GM03348 (cell line): ENCODE measurements around the gene MMS19.

ENCODE experiments used
- DNase-seq: peaks from one replicate; pipeline ENCODE4 v3.0.0; 2012; ENCODE audit warnings: low spot score

The MMS19 gene

GRCh38 chr10:97525086-97525485 is 26.9 kb upstream of the MMS19 start:
- no peak for DNase-seq

DNA sequence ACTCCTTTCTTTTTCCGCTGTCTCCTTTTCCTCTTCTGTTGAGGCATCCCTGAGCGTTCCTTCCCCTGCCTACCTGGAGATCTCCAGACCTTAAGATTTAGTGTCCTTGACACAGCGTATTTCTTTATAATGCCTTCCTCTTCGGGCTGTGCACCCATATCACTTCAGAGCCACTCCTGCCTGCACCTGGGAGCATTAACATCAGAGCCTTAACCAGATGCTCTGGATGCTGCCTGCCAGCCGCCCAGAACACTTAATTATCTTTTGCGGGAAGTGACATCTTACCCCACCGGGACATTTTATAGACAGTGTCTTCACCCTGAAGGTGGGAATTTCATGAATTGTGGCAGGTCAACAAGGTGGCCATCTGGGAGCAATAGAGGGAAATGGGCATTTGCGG is 24.7 kb upstream of the MMS19 start:
- no peak for DNase-seq

DNA sequence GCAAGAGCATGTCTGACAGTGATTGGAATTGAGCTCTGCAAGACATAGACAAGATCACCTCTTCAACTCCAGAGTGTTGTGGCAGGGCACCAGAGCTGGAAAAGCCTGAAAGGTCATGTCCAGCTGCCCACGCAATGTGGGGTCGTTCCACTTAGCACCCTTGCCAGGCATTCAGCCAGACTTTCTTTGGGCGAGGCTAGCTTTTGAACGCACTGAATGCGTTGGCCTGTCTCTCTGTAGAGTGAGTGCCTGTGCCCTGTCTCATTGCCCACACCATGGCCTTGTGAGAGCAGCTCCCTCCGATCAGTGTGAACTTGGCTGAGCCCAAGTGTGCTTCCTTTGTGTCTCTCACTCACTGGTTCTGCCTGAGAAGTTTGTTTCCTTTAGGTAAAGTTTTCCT is 23.8 kb upstream of the MMS19 start:
- no peak for DNase-seq

DNA sequence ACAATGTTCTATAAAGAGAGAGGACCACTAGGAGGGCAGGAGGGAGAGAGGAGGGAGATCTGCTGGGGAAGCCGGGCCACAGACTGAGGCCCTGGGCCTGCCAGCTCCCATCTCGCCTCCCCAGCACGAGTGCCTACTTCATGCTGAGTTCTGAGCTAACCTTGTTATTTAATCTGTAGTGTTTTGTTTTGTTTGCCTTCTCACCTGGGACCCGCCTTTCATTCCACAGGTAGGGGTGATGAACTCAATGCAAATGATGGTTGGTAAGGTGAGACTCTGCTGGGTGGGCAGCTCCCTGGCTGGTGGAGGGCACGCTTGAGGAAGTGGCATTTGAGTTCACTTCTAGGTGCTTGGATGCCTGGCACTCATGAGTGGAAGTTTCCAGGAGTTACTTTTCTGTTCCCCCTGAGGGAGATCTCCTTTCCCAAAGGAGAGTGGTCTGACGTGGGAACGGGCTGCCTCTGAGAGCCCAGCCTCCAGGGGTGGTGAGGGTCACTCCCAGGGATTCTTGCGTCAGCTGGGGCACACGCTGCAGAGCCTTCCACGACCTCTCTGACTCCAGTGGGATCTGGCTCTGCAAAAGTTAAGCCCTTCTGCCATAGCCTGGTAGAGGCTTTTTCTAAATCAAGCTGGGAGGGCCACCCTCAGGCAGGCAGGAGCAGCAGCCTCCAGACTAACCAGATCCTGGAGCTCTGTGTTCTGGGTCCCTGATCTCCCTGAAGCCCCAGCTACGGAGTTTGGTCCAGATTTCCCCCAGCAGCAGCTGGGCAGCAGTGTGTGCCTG is 22.9 kb upstream of the MMS19 start:
- DNase-seq = no peak

DNA sequence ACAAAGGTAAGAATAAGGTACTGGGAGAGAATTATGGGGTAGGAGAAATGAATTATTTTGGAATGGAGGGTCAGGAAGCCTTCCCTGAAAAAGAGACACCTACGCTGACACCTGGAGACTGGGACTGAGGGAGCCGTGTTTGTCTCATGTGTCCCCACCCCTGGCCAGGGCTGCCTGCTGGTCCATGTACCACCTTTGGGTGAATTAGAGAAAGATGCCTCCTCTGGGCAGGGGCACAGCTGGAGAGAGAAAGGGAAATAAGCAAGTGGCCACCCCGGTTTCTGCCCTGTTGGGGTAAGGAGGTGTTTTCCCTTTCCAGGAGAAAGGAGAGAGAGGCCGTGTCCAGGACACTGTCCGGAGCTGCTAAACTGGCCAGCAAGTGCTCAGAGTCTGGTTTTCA is 22.3 kb upstream of the MMS19 start:
- DNase-seq = no peak

GRCh38 chr10:97519342-97519741 is 21.1 kb upstream of the MMS19 start:
- DNase-seq = peak; percentile 37

GRCh38 chr10:97518301-97519043 is 20.2 kb upstream of the MMS19 start:
- no peak for DNase-seq

DNA sequence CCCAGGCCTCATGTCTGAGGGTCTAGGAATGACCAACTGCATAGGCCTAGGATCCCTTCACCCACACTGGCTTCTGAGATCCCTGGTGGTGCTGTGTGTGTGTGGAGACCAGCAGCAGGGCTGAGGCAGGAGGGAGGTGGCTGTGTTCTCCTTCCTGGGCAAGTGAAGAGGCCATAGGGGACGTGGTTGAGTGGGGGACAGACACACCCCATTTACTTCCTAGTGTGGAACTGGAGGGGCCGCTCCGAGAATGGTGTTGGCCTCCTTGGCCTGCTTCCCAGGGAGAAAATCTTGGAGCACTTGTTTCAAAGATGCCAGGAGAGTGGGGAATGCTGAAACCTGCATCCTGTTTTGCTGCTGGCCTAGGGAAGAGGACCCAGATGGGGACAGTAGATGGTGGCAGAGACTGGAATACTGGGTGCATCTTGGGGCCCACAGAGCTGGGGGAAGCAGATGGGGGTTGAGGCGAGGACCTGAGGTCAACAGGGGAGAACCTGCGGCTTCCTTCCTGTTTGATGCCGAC is 19.6 kb upstream of the MMS19 start:
- DNase-seq = no peak

- no peak for DNase-seq
Measured at GRCh38 chr10:97517096-97517750, 19.0 kb upstream of the MMS19 start.

GRCh38 chr10:97515271-97515978 is 17.2 kb upstream of the MMS19 start:
- DNase-seq = no peak

DNA sequence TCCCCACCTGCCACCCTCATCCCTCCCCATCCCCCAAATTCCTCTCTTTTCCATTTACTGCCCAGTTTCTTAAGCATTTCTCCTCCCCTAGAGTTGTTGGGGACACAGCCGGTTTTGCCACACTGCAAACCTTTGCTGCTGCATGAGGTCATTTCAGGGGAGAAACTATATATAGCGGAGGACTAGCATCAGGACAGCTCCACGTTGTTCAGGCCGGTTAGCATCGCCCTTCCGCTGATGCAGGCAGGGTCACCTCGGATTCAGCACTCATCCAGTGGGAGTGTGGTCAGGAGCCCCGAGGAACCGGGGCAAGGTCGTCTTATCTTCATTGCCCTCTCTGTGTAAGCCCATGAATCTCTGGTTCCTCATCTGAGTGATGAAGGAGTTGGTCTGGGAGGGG is 16.1 kb upstream of the MMS19 start:
- no peak for DNase-seq

- DNase-seq = no peak
Measured at GRCh38 chr10:97512993-97513392, 14.8 kb upstream of the MMS19 start.

DNA sequence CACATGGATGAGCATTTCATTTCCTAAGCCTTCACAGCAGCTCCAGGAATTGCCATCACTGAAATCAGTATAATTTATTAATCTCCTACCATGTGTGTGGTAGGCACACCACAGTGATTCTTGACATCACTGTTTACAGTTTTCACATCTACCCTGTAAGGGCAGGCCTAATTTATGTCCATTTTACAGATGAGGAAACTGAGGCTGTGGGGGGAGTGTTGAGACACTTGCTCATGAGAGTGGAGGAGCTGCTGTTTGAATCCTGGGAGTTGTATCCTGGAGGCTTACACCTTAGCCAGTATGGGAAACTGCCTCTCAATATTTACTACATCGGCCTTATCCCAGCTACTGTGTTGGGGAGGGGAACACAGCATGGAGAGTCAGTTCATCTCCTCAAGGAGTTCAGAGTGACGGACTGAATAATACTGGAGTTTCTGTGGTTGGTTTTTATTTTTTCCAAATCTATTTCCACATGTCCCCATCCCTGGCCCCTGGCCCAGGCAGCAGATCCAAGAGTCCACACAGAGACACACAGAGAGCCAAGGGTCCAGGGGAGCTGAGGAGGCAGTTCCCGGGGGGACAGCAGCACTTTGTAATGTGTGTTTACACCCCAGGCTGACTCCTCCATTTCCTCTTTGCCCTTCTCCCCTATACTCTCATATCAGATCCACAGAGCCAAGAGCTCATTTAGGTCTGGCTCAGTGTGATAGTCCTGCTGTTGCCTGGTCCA is 13.7 kb upstream of the MMS19 start:
- DNase-seq = no peak

GRCh38 chr10:97510686-97511085 is 12.5 kb upstream of the MMS19 start:
- DNase-seq = no peak

DNA sequence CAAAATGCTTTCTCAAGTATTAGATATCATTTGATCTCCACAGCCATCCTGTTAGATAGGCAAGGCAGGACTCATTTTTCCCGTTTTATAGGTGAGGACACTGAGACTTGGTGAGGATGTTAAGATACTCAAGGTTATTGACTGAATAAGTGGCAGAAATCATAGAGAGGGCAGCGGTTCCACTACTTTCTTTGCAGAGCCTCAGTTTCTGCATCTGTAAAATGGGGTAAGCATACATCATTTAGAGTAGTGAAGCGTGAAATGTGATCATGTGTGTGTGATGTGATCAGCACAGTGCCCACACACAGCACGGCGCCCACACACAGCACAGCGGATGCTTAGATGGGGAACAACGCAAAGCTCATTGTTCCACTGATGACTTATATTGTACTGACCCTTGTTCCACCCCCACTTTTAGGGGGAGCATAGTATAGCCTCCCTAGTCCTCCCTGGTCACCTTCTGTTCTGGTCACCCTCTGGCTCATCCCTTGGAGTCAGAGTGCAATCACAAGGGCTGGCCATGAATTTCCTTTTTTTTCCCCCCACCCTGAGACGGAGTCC is 11.0 kb upstream of the MMS19 start:
- no peak for DNase-seq

DNA sequence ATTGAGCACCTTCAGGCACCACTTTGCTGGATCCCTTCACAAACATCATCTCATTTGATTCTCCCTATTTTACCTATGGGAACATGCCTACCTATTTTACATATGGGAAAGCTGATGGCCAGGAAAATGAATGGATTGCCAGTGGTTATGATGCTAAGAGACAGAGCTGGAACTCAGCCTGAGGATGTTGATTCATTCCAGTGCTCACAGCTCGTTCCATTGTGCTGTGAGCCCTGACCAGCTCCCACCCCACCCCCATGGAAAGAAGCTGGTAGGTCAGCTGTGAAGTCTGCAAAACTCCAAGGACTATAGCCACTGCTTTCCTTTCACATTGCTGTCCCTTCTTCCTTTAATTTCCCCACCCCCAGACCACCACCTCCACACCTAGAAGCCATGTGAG is 10.1 kb upstream of the MMS19 start:
- peak; percentile 54 for DNase-seq

- no peak for DNase-seq
Measured at GRCh38 chr10:97506199-97506991, 8.2 kb upstream of the MMS19 start.

DNA sequence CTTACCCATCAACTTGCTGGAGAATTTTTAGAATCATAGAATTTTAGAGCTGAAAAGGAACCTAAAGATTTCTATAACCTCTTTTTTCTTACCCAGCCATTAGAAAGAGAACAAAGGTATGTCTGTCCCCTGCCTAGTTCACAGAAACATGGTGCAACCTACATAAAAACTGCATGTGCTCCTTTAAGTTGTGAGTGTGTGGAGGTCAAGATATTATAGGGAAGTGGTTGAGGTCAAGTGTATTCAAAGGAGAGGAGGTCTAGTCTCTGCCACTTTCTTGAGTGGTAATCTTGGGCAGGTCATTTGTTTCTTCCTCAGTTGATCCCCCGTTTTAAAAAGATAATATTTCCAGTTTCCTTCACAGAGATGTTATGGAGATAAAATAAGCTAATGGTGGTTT is 6.9 kb upstream of the MMS19 start:
- DNase-seq = no peak

DNA sequence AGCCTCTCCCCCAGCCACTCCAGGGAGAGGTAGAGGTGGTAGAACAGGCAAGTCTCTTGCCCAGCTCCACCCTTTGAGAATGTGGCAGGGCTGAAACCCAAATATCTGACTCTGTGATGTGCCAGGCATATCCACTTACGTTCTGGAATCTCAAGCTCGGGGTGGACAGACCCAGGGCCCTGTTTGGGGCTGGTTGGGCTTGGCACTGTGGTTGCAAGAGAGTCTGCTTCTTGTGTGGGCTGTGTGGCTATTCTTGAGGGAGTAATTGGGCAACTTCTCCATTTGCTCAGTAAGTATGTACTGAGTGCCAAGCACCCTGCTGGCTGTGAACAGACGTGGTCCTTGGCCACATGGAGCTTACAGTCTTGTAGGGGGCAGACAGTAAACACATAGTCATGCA is 5.2 kb upstream of the MMS19 start:
- no peak for DNase-seq

GRCh38 chr10:97502916-97503315 is 4.7 kb upstream of the MMS19 start:
- DNase-seq = no peak

GRCh38 chr10:97500297-97500575 is 2.0 kb upstream of the MMS19 start:
- no peak for DNase-seq
